ENCODE data around the gene ZBTB7C.

- no peak for TF ChIP-seq CTCF (IDR thresholded peaks at IDR 0.05)
- TF ChIP-seq EZH2 (IDR thresholded peaks at IDR 0.05) = no peak
Measured at GRCh38 chr18:48049757-48050156, 359.4 kb downstream of the ZBTB7C start.
